Neural cell (in vitro differentiated cells): ENCODE data around the gene MACF1. TPM values are rescaled to one million over a fixed set of nuclear protein-coding genes. Genes with fewer than 3 reads are reported as not detected.

Source experiments
- H2AFZ ChIP-seq: fragments of 200-600, 300-800 bp; sonication (generic), shearing (Covaris generic); 2 replicates; pipeline ENCODE4 v1.6.0; 2014; ENCODE audit warnings: low read depth, mild to moderate bottlenecking, antibody characterized with exemption, low read length, moderate library complexity
- H3F3A ChIP-seq: fragments of 200-600 bp; shearing (Covaris generic); 2 replicates; pipeline ENCODE4 v1.6.1; 2016; ENCODE audit warnings: mild to moderate bottlenecking, moderate library complexity, mixed read lengths, antibody characterized with exemption, low read length; ENCODE audit not compliant: insufficient read depth, poor library complexity, severe bottlenecking
- H3K27ac ChIP-seq: fragments of 200-600, 300-800 bp; sonication (generic), shearing (Covaris generic); 2 replicates; pipeline ENCODE4 v1.5.1; 2014; ENCODE audit warnings: mild to moderate bottlenecking, low read length, moderate library complexity
- H3K27me3 ChIP-seq: fragments of 300-800, 200-600 bp; sonication (generic), shearing (Covaris generic); 2 replicates; pipeline ENCODE4 v1.6.0; 2014; ENCODE audit warnings: mild to moderate bottlenecking, low read depth, low read length, moderate library complexity; ENCODE audit not compliant: insufficient read depth
- H3K36me3 ChIP-seq: fragments of 300-800, 200-600 bp; sonication (generic), shearing (Covaris generic); 2 replicates; pipeline ENCODE4 v1.5.1; 2014; ENCODE audit warnings: mild to moderate bottlenecking, antibody characterized with exemption, low read length, moderate library complexity; ENCODE audit not compliant: insufficient read depth
- H3K4me2 ChIP-seq: fragments of 300-800, 200-600 bp; sonication (generic), shearing (Covaris generic); 2 replicates; pipeline ENCODE4 v1.6.0; 2014; ENCODE audit warnings: mild to moderate bottlenecking, low read length
- H3K4me3 ChIP-seq: fragments of 300-800, 200-600 bp; sonication (generic), shearing (Covaris generic); 2 replicates; pipeline ENCODE4 v1.5.1; 2014; ENCODE audit warnings: mild to moderate bottlenecking, low read length, moderate library complexity
- H3K79me2 ChIP-seq: fragments of 200-600 bp; shearing (Covaris generic); replicated peaks from 2 replicates; pipeline ENCODE4 v1.6.0; 2014; ENCODE audit warnings: mild to moderate bottlenecking, low read length, moderate library complexity; ENCODE audit not compliant: insufficient read depth
- H3K9ac ChIP-seq: fragments of 300-800, 200-600 bp; sonication (generic), shearing (Covaris generic); 2 replicates; pipeline ENCODE4 v1.6.1; 2016; ENCODE audit warnings: mild to moderate bottlenecking, low read length, mixed read lengths
- H3K9me2 ChIP-seq: fragments of 200-600 bp; shearing (Covaris generic); 2 replicates; pipeline ENCODE4 v1.6.1; 2016; ENCODE audit warnings: mild to moderate bottlenecking, low read length, mixed read lengths; ENCODE audit not compliant: insufficient read depth
- H3K9me3 ChIP-seq: fragments of 200-600, 300-800 bp; sonication (generic), shearing (Covaris generic); 2 replicates; pipeline ENCODE4 v1.6.1; 2016; ENCODE audit warnings: mild to moderate bottlenecking, mixed run types, low read length, moderate library complexity, mixed read lengths
- H4K20me1 ChIP-seq: fragments of 200-600 bp; shearing (Covaris generic); 2 replicates; pipeline ENCODE4 v1.6.1; 2016; ENCODE audit warnings: mild to moderate bottlenecking, mixed run types; ENCODE audit not compliant: insufficient read depth
- CTCF ChIP-seq: fragments of 450-650 bp; IDR thresholded peaks from 2 replicates; pipeline ENCODE4 v1.5.1; 2014; ENCODE audit warnings: antibody characterized with exemption, mild to moderate bottlenecking, moderate library complexity; ENCODE audit not compliant: poor library complexity, severe bottlenecking
- EP300 ChIP-seq: fragments of 450-650 bp; conservative IDR thresholded peaks from 2 replicates; pipeline ENCODE4 v1.6.1; 2014; ENCODE audit warnings: antibody characterized with exemption, mild to moderate bottlenecking, moderate library complexity; ENCODE audit not compliant: poor library complexity, severe bottlenecking
- EZH2 ChIP-seq: fragments of 200-600, 300-800 bp; shearing (Covaris generic), sonication (generic); IDR thresholded peaks from 2 replicates; pipeline ENCODE4 v1.6.1; 2014; ENCODE audit warnings: antibody characterized with exemption, low read length, borderline replicate concordance, mild to moderate bottlenecking; ENCODE audit not compliant: insufficient read depth, poor library complexity, severe bottlenecking
- MXI1 ChIP-seq: fragments of 450-650 bp; conservative IDR thresholded peaks from 2 replicates; pipeline ENCODE4 v1.6.1; 2014; ENCODE audit warnings: antibody characterized with exemption, mild to moderate bottlenecking; ENCODE audit not compliant: poor library complexity, severe bottlenecking
- POLR2AphosphoS5 ChIP-seq: IDR thresholded peaks from 2 replicates; pipeline ENCODE4 v1.6.1; 2012
- RAD21 ChIP-seq: fragments of 450-650 bp; conservative IDR thresholded peaks from 2 replicates; pipeline ENCODE4 v1.6.1; 2014; ENCODE audit warnings: antibody characterized with exemption, mild to moderate bottlenecking, moderate library complexity
- REST ChIP-seq: IDR thresholded peaks from 2 replicates; pipeline ENCODE4 v1.6.1; 2012; ENCODE audit warnings: borderline replicate concordance
- SMC3 ChIP-seq: fragments of 450-650 bp; conservative IDR thresholded peaks from 2 replicates; pipeline ENCODE4 v1.6.1; 2014; ENCODE audit warnings: antibody characterized with exemption, mild to moderate bottlenecking, moderate library complexity; ENCODE audit not compliant: poor library complexity
- TAF1 ChIP-seq: IDR thresholded peaks from 2 replicates; pipeline ENCODE4 v1.6.1; 2012; ENCODE audit warnings: low read depth
- polyA plus RNA-seq: library from polyadenylated mRNA; depleted of rRNA; stranded (reverse); fragments of >200 nt; gene quantifications from 2 replicates; pipeline ENCODE4 v1.2.3, GENCODE V29; 2014

Gene MACF1
- polyA plus RNA-seq, 1 donor from 2014 or later: 176 TPM

- H3K9ac ChIP-seq: no peak overlapping the region
- H3K4me2 ChIP-seq: no peak overlapping the region
- no peak for TF ChIP-seq RAD21
- TF ChIP-seq MXI1: no peak
- TF ChIP-seq POLR2AphosphoS5: no peak
- no peak for TF ChIP-seq TAF1
- TF ChIP-seq CTCF: no peak
- TF ChIP-seq EP300: no peak
- TF ChIP-seq EZH2: no peak
- TF ChIP-seq SMC3: no peak
- no peak for TF ChIP-seq REST
- no peaks in the 10 kb centered on the region for H3K9me3 ChIP-seq
- H3K4me3 ChIP-seq: no peak overlapping the region
- no peaks in the 10 kb centered on the region for H3K36me3 ChIP-seq
- H3K27ac ChIP-seq: no peak overlapping the region
- no peaks in the 10 kb centered on the region for H3K27me3 ChIP-seq
- H4K20me1 ChIP-seq: no peaks in the 10 kb centered on the region
- no peak overlapping the region for H2AFZ ChIP-seq
- H3F3A ChIP-seq: no peaks in the 10 kb centered on the region
- peaks cover 36% of the 10 kb centered on the region for H3K79me2 ChIP-seq
- no peaks in the 10 kb centered on the region for H3K9me2 ChIP-seq
Measured at GRCh38 chr1:39199593-39199992, 4.9 kb upstream of the MACF1 start.

- Histone ChIP-seq H2AFZ (no peak overlapping the region), H3K36me3 (no peaks in the 10 kb centered on the region), H3K4me3 (no peak overlapping the region), H3K27ac (no peak overlapping the region), H4K20me1 (peaks cover 4% of the 10 kb centered on the region), H3K27me3 (no peaks in the 10 kb centered on the region), H3K9me3 (no peaks in the 10 kb centered on the region), H3K9ac (no peak overlapping the region), H3K79me2 (peaks cover 53% of the 10 kb centered on the region), H3K4me2 (no peak overlapping the region), H3F3A (no peaks in the 10 kb centered on the region), H3K9me2 (no peaks in the 10 kb centered on the region)
- TF ChIP-seq EP300 (no peak), CTCF (no peak), EZH2 (no peak), POLR2AphosphoS5 (no peak), SMC3 (no peak), TAF1 (no peak), MXI1 (no peak), REST (no peak), RAD21 (no peak)
Measured at GRCh38 chr1:39205102-39205780, 746 bp downstream of the MACF1 start.
